K562 (cell line): ENCODE measurements around the gene TBX1. TPM values are rescaled to one million over a fixed set of nuclear protein-coding genes. Genes with fewer than 3 reads are reported as not detected.
A peak's percentile ranks its signal among the peaks of the same experiment; 100 is the strongest.

Source experiments
- CBX8 ChIP-seq: fragments of 200-600 bp; sonication (generic); IDR thresholded peaks from 2 replicates; pipeline ENCODE4 v1.6.1; 2012; ENCODE audit warnings: borderline replicate concordance, mixed run types, low read depth, mild to moderate bottlenecking, moderate library complexity, mixed read lengths, low read length, control low read depth, inconsistent platforms; ENCODE audit not compliant: poor library complexity, severe bottlenecking; ENCODE audit errors: extremely low read depth
- FOXA1 ChIP-seq: fragments of 450-650 bp; IDR thresholded peaks from 2 replicates; pipeline ENCODE4 v1.6.1; 2016; ENCODE audit warnings: mild to moderate bottlenecking, borderline replicate concordance
- LARP7 ChIP-seq: fragments of 450-650 bp; IDR thresholded peaks from 2 replicates; pipeline ENCODE4 v1.6.1; 2016
- LCOR ChIP-seq: sonication (generic); formaldehyde crosslinking; IDR thresholded peaks from 2 replicates; pipeline ENCODE4 v1.8.0; 2022; ENCODE audit warnings: mild to moderate bottlenecking, missing genetic modification reagents
- MYC ChIP-seq, 2 experiments: fragments of 250-450 bp in 1 of 2; sonication (Bioruptor Pico) in 1 of 2; IDR thresholded peaks; 2 replicates each; pipeline versions ENCODE4 v1.5.1 to v1.6.1; 2012 to 2021; ENCODE audit warnings: low read depth in 2 of 2, borderline replicate concordance in 1 of 2, improper control_type of control experiment in 1 of 2, low read length in 1 of 2, mild to moderate bottlenecking in 1 of 2, moderate library complexity in 1 of 2
- OTX1 ChIP-seq: fragments of 450-650 bp; formaldehyde crosslinking; IDR thresholded peaks from 2 replicates; pipeline ENCODE4 v1.4.0; 2022; ENCODE audit warnings: mild to moderate bottlenecking
- SMARCA5 ChIP-seq: fragments of 450-650 bp; IDR thresholded peaks from 2 replicates; pipeline ENCODE4 v1.6.1; 2016
- ZNF197 ChIP-seq: fragments of 200-800 bp; sonication (Bioruptor generic); IDR thresholded peaks from 2 replicates; pipeline ENCODE4 v1.6.1; 2016; ENCODE audit warnings: low read depth, missing genetic modification characterization, missing compliant biosample characterization
- polyA plus RNA-seq, 8 experiments: library from polyadenylated mRNA; depleted of rRNA in 4 of 8; stranded (reverse) in 5 of 8; unstranded in 3 of 8; fragments of >200 nt; fragmentation: Nextera tagmentation in 2 of 8; fragmentation: Illumina TruSeq in 1 of 8; extraction: Ambion mirVana in 2 of 8; extraction: Trizol in 1 of 8; gene quantifications; 2 replicates each; pipeline versions ENCODE4 v1.2.1 to v1.2.3, GENCODE V29; 2011 to 2014; ENCODE audit warnings: inconsistent platforms in 1 of 8, missing spikeins in 1 of 8
- total RNA-seq, 7 experiments: library from RNA; depleted of rRNA in 6 of 7; stranded (reverse); fragments of >200 nt in 6 of 7; fragmentation: Illumina TruSeq in 2 of 7; extraction: Trizol in 2 of 7; gene quantifications; 2 replicates each; pipeline versions ENCODE4 v1.2.1 to v1.2.3, GENCODE V29; 2011 to 2021; ENCODE audit warnings: low replicate concordance in 1 of 7
- TF ChIP-seq, protein P1 (sequence below): fragments of 450-650 bp; IDR thresholded peaks from 2 replicates; pipeline ENCODE4 v1.6.1; 2018; ENCODE audit not compliant: partially characterized antibody

Gene TBX1
- total and polyA plus RNA-seq, 9 of the 15 experiments (the other 6 are each of a cell fraction or from before 2014, with no cell fraction given) = 0.07 to 35.0 (median 3.9) TPM

- TF ChIP-seq, protein P1, sequence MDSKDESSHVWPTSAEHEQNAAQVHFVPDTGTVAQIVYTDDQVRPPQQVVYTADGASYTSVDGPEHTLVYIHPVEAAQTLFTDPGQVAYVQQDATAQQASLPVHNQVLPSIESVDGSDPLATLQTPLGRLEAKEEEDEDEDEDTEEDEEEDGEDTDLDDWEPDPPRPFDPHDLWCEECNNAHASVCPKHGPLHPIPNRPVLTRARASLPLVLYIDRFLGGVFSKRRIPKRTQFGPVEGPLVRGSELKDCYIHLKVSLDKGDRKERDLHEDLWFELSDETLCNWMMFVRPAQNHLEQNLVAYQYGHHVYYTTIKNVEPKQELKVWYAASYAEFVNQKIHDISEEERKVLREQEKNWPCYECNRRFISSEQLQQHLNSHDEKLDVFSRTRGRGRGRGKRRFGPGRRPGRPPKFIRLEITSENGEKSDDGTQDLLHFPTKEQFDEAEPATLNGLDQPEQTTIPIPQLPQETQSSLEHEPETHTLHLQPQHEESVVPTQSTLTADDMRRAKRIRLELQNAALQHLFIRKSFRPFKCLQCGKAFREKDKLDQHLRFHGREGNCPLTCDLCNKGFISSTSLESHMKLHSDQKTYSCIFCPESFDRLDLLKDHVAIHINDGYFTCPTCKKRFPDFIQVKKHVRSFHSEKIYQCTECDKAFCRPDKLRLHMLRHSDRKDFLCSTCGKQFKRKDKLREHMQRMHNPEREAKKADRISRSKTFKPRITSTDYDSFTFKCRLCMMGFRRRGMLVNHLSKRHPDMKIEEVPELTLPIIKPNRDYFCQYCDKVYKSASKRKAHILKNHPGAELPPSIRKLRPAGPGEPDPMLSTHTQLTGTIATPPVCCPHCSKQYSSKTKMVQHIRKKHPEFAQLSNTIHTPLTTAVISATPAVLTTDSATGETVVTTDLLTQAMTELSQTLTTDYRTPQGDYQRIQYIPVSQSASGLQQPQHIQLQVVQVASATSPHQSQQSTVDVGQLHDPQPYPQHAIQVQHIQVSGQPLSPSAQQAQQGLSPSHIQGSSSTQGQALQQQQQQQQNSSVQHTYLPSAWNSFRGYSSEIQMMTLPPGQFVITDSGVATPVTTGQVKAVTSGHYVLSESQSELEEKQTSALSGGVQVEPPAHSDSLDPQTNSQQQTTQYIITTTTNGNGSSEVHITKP = peak; percentile 45
- no peak for TF ChIP-seq OTX1 (CRISPR knock-in tag)
- TF ChIP-seq LARP7 = no peak
- no peak for TF ChIP-seq CBX8
- TF ChIP-seq LCOR (CRISPR knock-in tag) = no peak
- TF ChIP-seq ZNF197 = no peak
- no peak for TF ChIP-seq MYC (IDR thresholded peaks at IDR 0.05; ENCODE audit: low read depth, low read length)
- TF ChIP-seq MYC (CRISPR knock-in tag; IDR thresholded peaks at IDR 0.05; ENCODE audit: borderline replicate concordance, low read depth) = no peak
- TF ChIP-seq FOXA1 = no peak
- TF ChIP-seq SMARCA5 = peak; percentile 6; the same call in 1 of the 2 replicates
Measured at GRCh38 chr22:19715188-19715930, 45.2 kb upstream of the TBX1 start (continued).
